Activated CD8-positive, alpha-beta T cell treated with anti-CD3 and anti-CD28 coated beads, Interleukin-2, amount 10 ng/mL, durations not matched to agents 7 days and 5 days (primary cell): ENCODE data around the gene ZNF75A. TPM values are rescaled to one million over a fixed set of nuclear protein-coding genes. Genes with fewer than 3 reads are reported as not detected.
"Not testable (repeated sequence)": the region's sequence is repeated elsewhere in the genome, so short reads cannot be mapped to it uniquely, and the experiment has no call there.

Experiments used
- ATAC-seq: fragments of 150-1000 bp; cut with Tn5 transposase; one replicate; pipeline ENCODE4 v1.10.0; 2021; ENCODE audit warnings: moderate library complexity
- CTCF ChIA-PET: fragments of 350-600 bp; sonication (Branson Sonifier 250); formaldehyde crosslinking; loops from one replicate; lab custom pipeline; 2021; ENCODE audit warnings: antibody characterized with exemption; lab: Charles Lee
- POLR2A ChIA-PET: fragments of 350-600 bp; sonication (Branson Sonifier 250); formaldehyde crosslinking; loops from one replicate; lab custom pipeline; 2021; ENCODE audit warnings: antibody characterized with exemption; lab: Charles Lee
- DNase-seq: peaks from one replicate; pipeline ENCODE4 v3.0.0-alpha.2; 2020
- H3K27ac Mint-ChIP-seq: one replicate; pipeline ENCODE4 v1.8.0; 2021; ENCODE audit warnings: mild to moderate bottlenecking, mixed read lengths
- H3K27me3 Mint-ChIP-seq: one replicate; pipeline ENCODE4 v1.8.0; 2021; ENCODE audit warnings: low read depth, mixed read lengths
- H3K36me3 Mint-ChIP-seq: one replicate; pipeline ENCODE4 v1.8.0; 2021; ENCODE audit warnings: low read depth, mixed read lengths
- H3K4me1 Mint-ChIP-seq: one replicate; pipeline ENCODE4 v1.8.0; 2021; ENCODE audit warnings: low read depth, mixed read lengths
- H3K4me3 Mint-ChIP-seq: one replicate; pipeline ENCODE4 v1.8.0; 2021; ENCODE audit warnings: mild to moderate bottlenecking, mixed read lengths
- H3K9me3 Mint-ChIP-seq: one replicate; pipeline ENCODE4 v1.8.0; 2022; ENCODE audit warnings: mixed read lengths; ENCODE audit not compliant: insufficient read depth
- total RNA-seq, 2 experiments: library from RNA; stranded (reverse); gene quantifications; one replicate each; pipeline ENCODE4 v1.2.3, GENCODE V29; 2021

Gene ZNF75A
- 10 to 100 TPM; 38.6 to 40.0 TPM for total RNA-seq

- Mint-ChIP-seq H3K9me3 (peaks cover 52% of the 10 kb centered on the region), H3K27ac (peak within 1 kb of the TSS; percentile 89), H3K4me1 (peaks cover 22% of the 10 kb centered on the region), H3K36me3 (peaks cover 78% of the 10 kb centered on the region), H3K4me3 (peak within 1 kb of the TSS; percentile 73), H3K27me3 (no peaks in the 10 kb centered on the region)
- ATAC-seq (peak; percentile 97), DNase-seq (peak; percentile 89)
- CTCF ChIA-PET: interaction anchor here (0.8 to 2.1 kb wide), 5 partner anchors 22 to 156 kb away, joined by 3 to 6 read pairs (median 5); partner anchors contain the start of genes ZNF174 and ZSCAN32
- POLR2A ChIA-PET: interaction anchor here (0.6 to 1.8 kb wide), 18 partner anchors 10 to 175 kb away, joined by 3 to 9 read pairs (median 5); partner anchors contain the start of genes ZNF174, ZNF263 and ZSCAN32
These were observed at the start of gene ZNF75A, which contains the start of gene TIGD7 for GRCh38 chr16:3305109-3306068. TSS of gene ZNF75A (plus strand) at chr16:3305497. CDS start at chr16:3308429, 2,932 bp downstream. TSS of gene TIGD7 (minus strand) at chr16:3305430. CDS start at chr16:3300614, 4,816 bp downstream.

GRCh38 chr16:3256146-3256865, 49.0 kb upstream of the ZNF75A start, which contains the start of gene MEFV:
TSS of gene MEFV (minus strand) at chr16:3256633. CDS start at chr16:3256587, 46 bp downstream.
- POLR2A ChIA-PET: no interaction called here
- no peak for DNase-seq

GRCh38 chr16:3256866-3257465, 48.3 kb upstream of the ZNF75A start:
- Mint-ChIP-seq H3K27me3 (peaks cover 5% of the 10 kb centered on the region), H3K27ac (no peak overlapping the region), H3K4me3 (no peak overlapping the region), H3K9me3 (no peaks in the 10 kb centered on the region), H3K36me3 (peaks cover 3% of the 10 kb centered on the region), H3K4me1 (no peaks in the 10 kb centered on the region)
- CTCF ChIA-PET: interaction anchor here (1.0 to 2.3 kb wide), 2 partner anchors 10 kb away, joined by 4 to 7 read pairs; no protein-coding TSS in a partner anchor
- no peak for ATAC-seq
- POLR2A ChIA-PET: no interaction called here
- no peak for DNase-seq

More at GRCh38 chr16:3256146-3256865, 49.0 kb upstream of the ZNF75A start, which contains the start of gene MEFV:
- no peak within 1 kb of the TSS for H3K27ac Mint-ChIP-seq
- H3K36me3 Mint-ChIP-seq: no peaks in the 10 kb centered on the region
- peaks cover 5% of the 10 kb centered on the region for H3K27me3 Mint-ChIP-seq
- no peaks in the 10 kb centered on the region for H3K4me1 Mint-ChIP-seq
- H3K9me3 Mint-ChIP-seq: no peaks in the 10 kb centered on the region
- no peak for ATAC-seq
- CTCF ChIA-PET: interaction anchor here (0.6 to 2.3 kb wide), 3 partner anchors 9 to 1222 kb away, joined by 3 to 7 read pairs (median 3); no protein-coding TSS in a partner anchor
- H3K4me3 Mint-ChIP-seq: no peak within 1 kb of the TSS

GRCh38 chr16:3259836-3260235, 45.5 kb upstream of the ZNF75A start:
- Mint-ChIP-seq H3K4me3 (no peak overlapping the region), H3K9me3 (no peaks in the 10 kb centered on the region), H3K4me1 (peaks cover 22% of the 10 kb centered on the region), H3K36me3 (peaks cover 12% of the 10 kb centered on the region), H3K27ac (no peak overlapping the region), H3K27me3 (peaks cover 3% of the 10 kb centered on the region)
- ChIA-PET CTCF (no interaction called here), POLR2A (no interaction called here)
- ATAC-seq (no peak), DNase-seq (no peak)

GRCh38 chr16:3262517-3262916, 42.8 kb upstream of the ZNF75A start:
- no peak for ATAC-seq
- Mint-ChIP-seq H3K4me1 (peaks cover 37% of the 10 kb centered on the region), H3K36me3 (peaks cover 30% of the 10 kb centered on the region), H3K27me3 (peaks cover 3% of the 10 kb centered on the region), H3K9me3 (peaks cover 4% of the 10 kb centered on the region), H3K4me3 (peak overlapping the region; percentile 81), H3K27ac (peak overlapping the region; percentile 84)
- CTCF ChIA-PET: interaction anchor here (1.2 to 1.6 kb wide), 2 partner anchors 14 to 234 kb away, joined by 3 read pairs; no protein-coding TSS in a partner anchor
- POLR2A ChIA-PET: no interaction called here
- no peak for DNase-seq

GRCh38 chr16:3264137-3265036, 40.9 kb upstream of the ZNF75A start:
- H3K4me1 Mint-ChIP-seq: peaks cover 37% of the 10 kb centered on the region
- peaks cover 36% of the 10 kb centered on the region for H3K36me3 Mint-ChIP-seq
- peaks cover 7% of the 10 kb centered on the region for H3K9me3 Mint-ChIP-seq
- DNase-seq: peak; percentile 99
- peak overlapping the region; percentile 94 for H3K27ac Mint-ChIP-seq
- POLR2A ChIA-PET: interaction anchor here (0.6 to 2.3 kb wide), 15 partner anchors 11 to 239 kb away, joined by 3 to 22 read pairs (median 4); partner anchors contain the start of genes TIGD7, ZNF174, ZNF200 and ZNF263
- peak; percentile 92 for ATAC-seq
- no peaks in the 10 kb centered on the region for H3K27me3 Mint-ChIP-seq
- peak overlapping the region; percentile 81 for H3K4me3 Mint-ChIP-seq
- CTCF ChIA-PET: interaction anchor here (1.0 to 1.8 kb wide), 5 partner anchors 19 to 197 kb away, joined by 3 to 8 read pairs (median 4); partner anchors contain the start of genes ZNF174, ZNF263 and ZSCAN32

- Mint-ChIP-seq H3K27ac (no peak overlapping the region), H3K36me3 (peaks cover 33% of the 10 kb centered on the region), H3K4me1 (peaks cover 37% of the 10 kb centered on the region), H3K9me3 (peaks cover 7% of the 10 kb centered on the region), H3K4me3 (no peak overlapping the region), H3K27me3 (no peaks in the 10 kb centered on the region)
- no peak for ATAC-seq
- no peak for DNase-seq
- POLR2A ChIA-PET: interaction anchor here (0.5 to 1.2 kb wide), 2 partner anchors 134 to 142 kb away, joined by 3 read pairs; partner anchors contain the start of genes ZNF174 and ZSCAN32
- CTCF ChIA-PET: interaction anchor here (0.6 to 2.2 kb wide), 16 partner anchors 9 to 235 kb away, joined by 3 to 13 read pairs (median 4); partner anchors contain the start of genes MEFV, NAA60, TIGD7 and ZNF200
These were observed 38.3 kb upstream of the ZNF75A start for GRCh38 chr16:3266873-3267537.

GRCh38 chr16:3268294-3268693, 37.0 kb upstream of the ZNF75A start:
- no peak for ATAC-seq
- ChIA-PET POLR2A (interaction anchor here (0.8 kb wide), 1 partner anchor 11 kb away, joined by 3 read pairs; no protein-coding TSS in a partner anchor), CTCF (interaction anchor here (2.2 kb wide), 1 partner anchor 36 kb away, joined by 6 read pairs; the partner anchor contains the start of genes TIGD7 and ZNF75A)
- Mint-ChIP-seq H3K4me3 (no peak overlapping the region), H3K4me1 (peaks cover 25% of the 10 kb centered on the region), H3K27ac (no peak overlapping the region), H3K9me3 (peaks cover 7% of the 10 kb centered on the region), H3K36me3 (peaks cover 25% of the 10 kb centered on the region), H3K27me3 (no peaks in the 10 kb centered on the region)
- DNase-seq: no peak

- H3K9me3 Mint-ChIP-seq, ATAC-seq, H3K4me3 Mint-ChIP-seq, POLR2A ChIA-PET, H3K4me1 Mint-ChIP-seq, CTCF ChIA-PET, DNase-seq, H3K27ac Mint-ChIP-seq, H3K27me3 Mint-ChIP-seq: not testable (repeated sequence)
- peaks cover 19% of the 10 kb centered on the region for H3K36me3 Mint-ChIP-seq
These were observed 34.6 kb upstream of the ZNF75A start for GRCh38 chr16:3270718-3271117.
